ENCODE results near the gene CDH22.

The CDH22 gene

GRCh38 chr20:46235077-46235476 is 73.2 kb downstream of the CDH22 start:
- DNase-seq, result no peak

GRCh38 chr20:46233701-46234100 is 74.6 kb downstream of the CDH22 start:
- DNase-seq, result no peak

- no peak for DNase-seq
These were observed 75.8 kb downstream of the CDH22 start for GRCh38 chr20:46232539-46232938.

- DNase-seq, result no peak
These were observed 77.5 kb downstream of the CDH22 start for GRCh38 chr20:46230801-46231282.

- DNase-seq, result no peak
These were observed 78.2 kb downstream of the CDH22 start for GRCh38 chr20:46230106-46230491.

GRCh38 chr20:46229478-46230105 is 78.7 kb downstream of the CDH22 start:
- DNase-seq, result no peak

- DNase-seq, result no peak
These were observed 79.6 kb downstream of the CDH22 start for GRCh38 chr20:46228670-46229069.

GRCh38 chr20:46227272-46227767 is 81.0 kb downstream of the CDH22 start:
- no peak for DNase-seq

- no peak for DNase-seq
These were observed 81.7 kb downstream of the CDH22 start for GRCh38 chr20:46226602-46227001.

GRCh38 chr20:46222521-46223007 is 85.7 kb downstream of the CDH22 start:
- DNase-seq, result no peak

- no peak for DNase-seq
These were observed 87.0 kb downstream of the CDH22 start for GRCh38 chr20:46221256-46221833.

- no peak for DNase-seq
These were observed 87.7 kb downstream of the CDH22 start for GRCh38 chr20:46220455-46221207.

- DNase-seq, result no peak
These were observed 88.4 kb downstream of the CDH22 start for GRCh38 chr20:46219920-46220319.

- DNase-seq, result no peak
These were observed 89.1 kb downstream of the CDH22 start for GRCh38 chr20:46219190-46219589.

GRCh38 chr20:46218656-46219055 is 89.6 kb downstream of the CDH22 start:
- no peak for DNase-seq

GRCh38 chr20:46217583-46217982 is 90.7 kb downstream of the CDH22 start:
- no peak for DNase-seq

- DNase-seq, result no peak
These were observed 91.4 kb downstream of the CDH22 start for GRCh38 chr20:46216770-46217464.

GRCh38 chr20:46215913-46216707 is 92.2 kb downstream of the CDH22 start:
- DNase-seq, result no peak

- DNase-seq, result no peak
These were observed 93.3 kb downstream of the CDH22 start for GRCh38 chr20:46214824-46215488.

- DNase-seq, result no peak
These were observed 94.1 kb downstream of the CDH22 start for GRCh38 chr20:46213946-46214823.

- DNase-seq, result no peak
These were observed 95.4 kb downstream of the CDH22 start for GRCh38 chr20:46212876-46213275.

All from effector CD8-positive, alpha-beta T cell (primary cell).